ENCODE results near the gene DOC2B.
"Not testable (repeated sequence)": the region's sequence is repeated elsewhere in the genome, so short reads cannot be mapped to it uniquely, and the experiment has no call there.

DOC2B gene

GRCh38 chr17:213286-214105 lies 32.0 kb upstream of the DOC2B start:
- no peak overlapping the region for H3K4me3 ChIP-seq (ENCODE audit: low read depth, low read length)

- H3K4me3 ChIP-seq (ENCODE audit: low read depth, low read length), result no peak overlapping the region
These were observed 29.0 kb upstream of the DOC2B start for GRCh38 chr17:210402-210801.

GRCh38 chr17:208429-208828 lies 27.0 kb upstream of the DOC2B start:
- H3K4me3 ChIP-seq (ENCODE audit: low read depth, low read length), result no peak overlapping the region

DNA sequence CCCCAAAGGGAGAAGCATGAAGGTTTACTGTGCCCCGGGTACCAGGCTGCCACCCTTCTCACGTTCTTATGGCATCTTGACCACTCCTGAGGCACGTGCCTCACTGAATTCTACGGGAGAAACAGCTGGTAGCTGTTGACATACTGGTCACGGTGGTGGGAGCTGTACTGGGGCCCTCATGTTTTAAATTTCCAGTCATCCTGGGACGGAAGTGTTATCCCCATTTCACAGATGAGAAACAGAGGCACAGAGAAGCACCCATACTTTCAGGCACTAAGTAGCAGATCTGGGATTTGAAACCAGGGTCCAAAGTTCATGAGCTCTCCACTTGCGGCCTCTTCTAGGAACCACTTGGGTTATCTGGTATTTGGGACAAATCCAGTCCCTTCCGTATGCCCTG lies 26.3 kb upstream of the DOC2B start:
- no peak overlapping the region for H3K4me3 ChIP-seq (ENCODE audit: low read depth, low read length)

GRCh38 chr17:206941-207560 lies 25.6 kb upstream of the DOC2B start:
- H3K4me3 ChIP-seq (ENCODE audit: low read depth, low read length), result no peak overlapping the region

DNA sequence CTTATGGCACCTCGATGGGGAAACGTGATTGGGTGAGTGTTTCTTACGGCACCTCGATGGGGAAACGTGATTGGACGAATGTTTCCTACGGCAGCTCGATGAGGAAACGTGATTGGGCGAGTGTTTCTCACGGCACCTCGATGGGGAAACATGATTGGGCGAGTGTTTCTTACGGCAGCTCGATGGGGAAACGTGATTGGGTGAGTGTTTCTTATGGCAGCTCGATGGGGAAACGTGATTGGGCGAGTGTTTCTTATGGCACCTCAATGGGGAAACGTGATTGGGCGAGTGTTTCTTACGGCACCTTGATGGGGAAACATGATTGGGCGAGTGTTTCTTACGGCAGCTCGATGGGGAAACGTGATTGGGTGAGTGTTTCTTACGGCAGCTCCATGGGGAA lies 25.0 kb upstream of the DOC2B start:
- H3K4me3 ChIP-seq (ENCODE audit: low read depth, low read length), result not testable (repeated sequence)

GRCh38 chr17:205817-206216 lies 24.4 kb upstream of the DOC2B start:
- H3K4me3 ChIP-seq (ENCODE audit: low read depth, low read length), result no peak overlapping the region

- no peak overlapping the region for H3K4me3 ChIP-seq (ENCODE audit: low read depth, low read length)
These were observed 23.8 kb upstream of the DOC2B start for GRCh38 chr17:205148-205669.

GRCh38 chr17:204427-205147 lies 23.1 kb upstream of the DOC2B start:
- no peak overlapping the region for H3K4me3 ChIP-seq (ENCODE audit: low read depth, low read length)

DNA sequence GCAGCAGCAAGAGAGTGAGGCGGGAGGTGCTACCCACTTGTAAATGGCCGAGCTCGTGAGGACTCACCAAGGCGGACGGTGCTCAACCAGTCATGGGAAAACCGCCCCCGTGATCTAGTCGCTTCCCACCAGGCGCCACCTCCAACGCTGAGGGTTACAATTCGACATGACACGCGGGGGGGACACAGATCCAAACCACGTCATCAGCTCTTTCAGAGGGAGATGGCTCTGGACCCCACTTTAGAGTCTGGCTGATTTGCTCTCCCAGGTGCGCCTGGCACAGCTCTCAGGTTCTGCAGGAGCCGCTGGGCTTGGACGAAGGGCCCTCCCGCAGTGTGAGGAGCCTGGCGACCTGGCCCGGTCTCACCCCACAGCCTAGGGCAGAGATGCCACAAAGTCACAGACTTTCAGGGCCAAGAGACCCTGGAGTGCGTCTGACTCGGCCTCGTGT lies 21.1 kb upstream of the DOC2B start:
- H3K4me3 ChIP-seq (ENCODE audit: low read depth, low read length), result no peak overlapping the region

GRCh38 chr17:201736-202135 lies 20.3 kb upstream of the DOC2B start:
- not testable (repeated sequence) for H3K4me3 ChIP-seq (ENCODE audit: low read depth, low read length)

- H3K4me3 ChIP-seq (ENCODE audit: low read depth, low read length), result not testable (repeated sequence)
These were observed 19.8 kb upstream of the DOC2B start for GRCh38 chr17:201257-201656.

GRCh38 chr17:200586-200985 lies 19.1 kb upstream of the DOC2B start:
- no peak overlapping the region for H3K4me3 ChIP-seq (ENCODE audit: low read depth, low read length)

- no peak overlapping the region for H3K4me3 ChIP-seq (ENCODE audit: low read depth, low read length)
These were observed 18.5 kb upstream of the DOC2B start for GRCh38 chr17:199806-200545.

DNA sequence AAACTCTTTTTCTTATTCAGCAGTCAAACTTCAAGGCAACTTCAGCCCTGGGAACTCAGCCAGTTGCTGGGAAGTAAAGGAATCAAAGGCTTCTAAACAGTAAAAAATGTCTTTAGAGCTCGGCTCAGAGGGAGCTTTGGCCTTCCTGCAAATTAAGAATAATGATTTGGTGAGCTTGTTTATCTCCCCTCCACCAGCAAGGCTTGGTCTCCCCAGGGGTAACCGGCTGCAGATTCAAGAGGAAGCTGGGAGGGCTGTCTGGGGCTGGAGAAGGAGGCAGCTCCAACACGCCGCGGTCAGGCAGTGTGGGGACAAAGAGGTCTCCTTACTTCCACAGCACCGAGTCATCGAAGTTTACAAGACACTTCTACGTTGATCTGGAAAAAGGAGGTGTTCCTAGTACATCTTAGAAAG lies 17.7 kb upstream of the DOC2B start:
- H3K4me3 ChIP-seq (ENCODE audit: low read depth, low read length), result no peak overlapping the region

DNA sequence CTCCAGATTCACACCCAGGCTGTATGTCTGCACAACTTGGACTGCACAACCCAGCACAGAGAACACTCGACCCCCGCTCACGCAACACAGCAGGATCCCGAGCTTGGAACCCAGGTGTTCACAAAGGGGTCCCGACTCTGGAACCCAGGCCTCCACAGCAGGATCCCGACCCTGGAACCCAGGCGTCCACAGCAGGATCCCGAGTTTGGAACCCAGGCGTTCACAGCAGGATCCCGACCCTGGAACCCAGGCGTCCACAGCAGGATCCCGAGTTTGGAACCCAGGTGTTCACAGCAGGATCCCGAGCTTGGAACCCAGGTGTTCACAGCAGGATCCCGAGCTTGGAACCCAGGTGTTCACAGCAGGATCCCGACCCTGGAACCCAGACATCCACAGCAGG lies 16.8 kb upstream of the DOC2B start:
- not testable (repeated sequence) for H3K4me3 ChIP-seq (ENCODE audit: low read depth, low read length)

- no peak overlapping the region for H3K4me3 ChIP-seq (ENCODE audit: low read depth, low read length)
These were observed 15.9 kb upstream of the DOC2B start for GRCh38 chr17:197352-197751.

DNA sequence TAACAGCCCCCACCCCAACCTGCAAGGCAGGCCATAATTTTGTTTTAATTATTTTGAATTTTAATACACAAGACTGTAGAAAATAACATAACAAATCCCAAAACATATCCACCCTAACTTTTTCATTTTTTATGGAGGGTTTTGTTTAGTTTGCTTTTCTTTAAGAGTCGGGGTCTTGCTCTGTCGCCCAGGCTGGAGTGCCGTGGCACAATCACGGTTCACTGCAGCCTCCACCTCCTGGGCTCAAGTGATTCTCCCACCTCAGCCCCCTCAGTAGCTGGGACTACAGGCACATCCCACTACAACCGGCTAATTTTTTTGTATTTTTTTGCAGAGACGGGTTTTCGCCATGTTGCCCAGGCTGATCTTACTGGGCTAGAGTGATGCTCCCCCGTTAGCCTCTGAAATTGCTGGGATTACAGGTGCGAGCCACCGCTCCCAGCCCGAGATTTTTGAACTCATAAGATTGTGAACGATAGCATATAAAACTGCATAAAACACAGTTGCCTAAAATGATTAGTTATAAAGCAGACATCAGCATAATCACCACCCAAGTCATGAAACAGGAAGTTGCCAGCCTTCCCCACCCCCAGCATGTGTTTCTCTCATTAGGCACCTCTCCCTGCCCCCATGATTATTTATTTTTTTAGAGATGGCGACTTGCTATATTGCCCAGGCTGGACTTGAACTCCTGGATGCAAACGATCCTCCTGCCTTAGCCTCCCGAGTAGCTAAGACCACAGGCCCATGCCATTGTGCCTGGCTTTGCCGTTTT lies 13.6 kb upstream of the DOC2B start:
- no peak overlapping the region for H3K4me3 ChIP-seq (ENCODE audit: low read depth, low read length)

DNA sequence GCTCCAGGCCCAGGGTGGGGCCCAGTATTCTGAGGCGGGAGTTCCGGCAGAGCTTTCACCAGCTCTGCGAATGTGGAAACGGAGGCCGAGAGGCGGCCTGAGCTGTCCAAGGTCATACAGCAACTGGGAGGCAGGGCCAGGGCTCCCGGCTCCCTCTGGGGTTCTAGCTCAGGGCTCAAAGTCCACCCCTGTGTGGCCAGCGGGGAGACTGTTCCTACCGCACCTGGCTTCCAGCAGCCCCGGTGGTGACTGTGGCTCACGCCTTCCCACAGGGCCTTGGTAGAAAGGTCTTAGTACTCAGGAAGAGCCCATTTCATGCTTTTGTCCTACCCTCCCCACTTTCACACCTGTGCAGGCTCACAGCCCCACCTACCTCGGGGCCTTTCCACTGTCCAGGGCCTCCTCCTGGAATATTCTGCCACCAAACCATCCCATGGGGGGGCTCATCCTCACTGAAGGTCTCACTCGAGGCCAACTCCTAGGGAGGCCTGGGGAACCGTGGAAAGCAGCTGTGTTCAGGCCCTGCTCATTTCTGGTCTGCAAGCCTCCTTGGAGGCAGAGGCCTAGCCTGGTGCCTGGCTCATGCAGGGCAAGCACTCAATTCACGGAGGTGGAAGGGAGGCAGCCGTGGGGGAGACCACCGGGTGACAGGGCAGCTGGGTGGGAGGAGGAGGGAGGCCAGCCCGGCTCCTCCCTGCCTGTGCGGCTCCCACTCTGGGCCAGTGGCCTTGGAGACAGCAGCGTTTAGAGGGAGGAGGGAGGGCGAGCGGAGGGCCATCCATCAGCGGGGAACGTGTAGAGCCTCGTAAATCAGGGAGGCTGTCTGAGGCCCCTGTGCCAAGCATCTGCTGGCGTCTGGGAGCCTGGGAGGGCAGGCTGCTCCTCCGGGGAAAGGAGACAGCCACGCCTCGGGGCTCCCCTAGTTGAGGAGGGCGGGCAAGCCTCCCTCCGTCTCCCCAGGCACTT lies 12.7 kb upstream of the DOC2B start:
- H3K4me3 ChIP-seq (ENCODE audit: low read depth, low read length), result no peak overlapping the region

Data from iPS-11a (cell line).